Measurements from ENCODE around the gene STX11.

STX11 gene

GRCh38 chr6:144219056-144219685, 68.9 kb downstream of the STX11 start:
- no peak overlapping the region for H3K27ac Mint-ChIP-seq

GRCh38 chr6:144220031-144220790, 69.9 kb downstream of the STX11 start:
- Mint-ChIP-seq H3K27me3 (peaks cover 3% of the 10 kb centered on the region), H3K36me3 (ENCODE audit: low read depth) (peaks cover 5% of the 10 kb centered on the region), H3K9me3 (no peaks in the 10 kb centered on the region), H3K27ac (no peak overlapping the region), H3K4me1 (ENCODE audit: low read depth) (peaks cover 32% of the 10 kb centered on the region), H3K4me3 (no peak overlapping the region)
- DNase-seq: no peak

More at GRCh38 chr6:144219056-144219685, 68.9 kb downstream of the STX11 start:
- Mint-ChIP-seq H3K4me1 (ENCODE audit: low read depth) (peaks cover 37% of the 10 kb centered on the region), H3K4me3 (no peak overlapping the region), H3K36me3 (ENCODE audit: low read depth) (peaks cover 5% of the 10 kb centered on the region), H3K9me3 (peaks cover 2% of the 10 kb centered on the region), H3K27me3 (peaks cover 3% of the 10 kb centered on the region)
- DNase-seq: no peak

- H3K4me1 Mint-ChIP-seq (ENCODE audit: low read depth): peaks cover 3% of the 10 kb centered on the region
- no peaks in the 10 kb centered on the region for H3K27me3 Mint-ChIP-seq
- H3K9me3 Mint-ChIP-seq: no peaks in the 10 kb centered on the region
- DNase-seq: no peak
- no peaks in the 10 kb centered on the region for H3K36me3 Mint-ChIP-seq (ENCODE audit: low read depth)
- H3K4me3 Mint-ChIP-seq: no peak overlapping the region
- H3K27ac Mint-ChIP-seq: no peak overlapping the region
Observed at GRCh38 chr6:144223686-144224085, 73.4 kb downstream of the STX11 start.

- Mint-ChIP-seq H3K36me3 (ENCODE audit: low read depth) (no peaks in the 10 kb centered on the region), H3K9me3 (no peaks in the 10 kb centered on the region), H3K4me1 (ENCODE audit: low read depth) (no peaks in the 10 kb centered on the region), H3K27me3 (no peaks in the 10 kb centered on the region), H3K27ac (no peak overlapping the region), H3K4me3 (no peak overlapping the region)
- no peak for DNase-seq
Observed at GRCh38 chr6:144231721-144232120, 81.4 kb downstream of the STX11 start.

GRCh38 chr6:144232176-144232831, 82.0 kb downstream of the STX11 start:
- Mint-ChIP-seq H3K4me3 (no peak overlapping the region), H3K27me3 (no peaks in the 10 kb centered on the region), H3K9me3 (no peaks in the 10 kb centered on the region), H3K4me1 (ENCODE audit: low read depth) (no peaks in the 10 kb centered on the region), H3K27ac (no peak overlapping the region), H3K36me3 (ENCODE audit: low read depth) (no peaks in the 10 kb centered on the region)
- DNase-seq: no peak

GRCh38 chr6:144232832-144233230, 82.5 kb downstream of the STX11 start:
- H3K4me1 Mint-ChIP-seq (ENCODE audit: low read depth): no peaks in the 10 kb centered on the region
- H3K36me3 Mint-ChIP-seq (ENCODE audit: low read depth): no peaks in the 10 kb centered on the region
- H3K4me3 Mint-ChIP-seq: no peak overlapping the region
- no peaks in the 10 kb centered on the region for H3K27me3 Mint-ChIP-seq
- DNase-seq: no peak
- H3K27ac Mint-ChIP-seq: no peak overlapping the region
- no peaks in the 10 kb centered on the region for H3K9me3 Mint-ChIP-seq

- no peak overlapping the region for H3K27ac Mint-ChIP-seq
- H3K4me1 Mint-ChIP-seq (ENCODE audit: low read depth): no peaks in the 10 kb centered on the region
- no peaks in the 10 kb centered on the region for H3K36me3 Mint-ChIP-seq (ENCODE audit: low read depth)
- H3K4me3 Mint-ChIP-seq: no peak overlapping the region
- no peaks in the 10 kb centered on the region for H3K9me3 Mint-ChIP-seq
- H3K27me3 Mint-ChIP-seq: no peaks in the 10 kb centered on the region
- no peak for DNase-seq
Observed at GRCh38 chr6:144234399-144234798, 84.1 kb downstream of the STX11 start.

- no peak for DNase-seq
- Mint-ChIP-seq H3K27ac (no peak overlapping the region), H3K4me1 (ENCODE audit: low read depth) (no peaks in the 10 kb centered on the region), H3K27me3 (no peaks in the 10 kb centered on the region), H3K36me3 (ENCODE audit: low read depth) (no peaks in the 10 kb centered on the region), H3K4me3 (no peak overlapping the region), H3K9me3 (no peaks in the 10 kb centered on the region)
Observed at GRCh38 chr6:144234935-144235334, 84.6 kb downstream of the STX11 start.

All from activated T-cell treated with anti-CD3 and anti-CD28 coated beads, Interleukin-2, amount 50 U/mL, for 24 hours (primary cell).